CD14-positive monocyte (primary cell): ENCODE measurements around the gene NANOGP8. TPM values are rescaled to one million over a fixed set of nuclear protein-coding genes. Genes with fewer than 3 reads are reported as not detected.

Experiments
- DNase-seq, 3 donors: peaks; one replicate each; pipeline ENCODE4 v3.0.0-alpha.2; 2011 to 2022
- H2AFZ ChIP-seq: 2 replicates; pipeline ENCODE4 v1.6.0; 2012; ENCODE audit warnings: mild to moderate bottlenecking, low read depth, low read length, inconsistent platforms; ENCODE audit not compliant: insufficient read depth, poor library complexity, severe bottlenecking
- H3K27ac ChIP-seq, 2 donors: 1 replicate in 1 of 2; 2 replicates in 1 of 2; pipeline ENCODE4 v1.5.1; 2012 to 2013; ENCODE audit warnings: low read length in 2 of 2, control low read depth in 1 of 2, inconsistent platforms in 1 of 2, low read depth in 1 of 2, mild to moderate bottlenecking in 1 of 2
- H3K27me3 ChIP-seq, 2 donors: one replicate each; pipeline versions ENCODE4 v1.6.0 to v1.6.1; 2011 to 2013; ENCODE audit warnings: low read length in 2 of 2; ENCODE audit not compliant: control insufficient read depth in 2 of 2, insufficient read depth in 2 of 2
- H3K36me3 ChIP-seq, 2 donors: replicated peaks in 1 of 2; 1 replicate in 1 of 2; 2 replicates in 1 of 2; pipeline versions ENCODE4 v1.5.1 to v1.6.1; 2012 to 2013; ENCODE audit warnings: low read length in 2 of 2, control low read depth in 1 of 2, inconsistent platforms in 1 of 2, mild to moderate bottlenecking in 1 of 2; ENCODE audit not compliant: insufficient read depth in 2 of 2, control insufficient read depth in 1 of 2
- H3K4me1 ChIP-seq, 2 donors: 1 replicate in 1 of 2; 2 replicates in 1 of 2; pipeline versions ENCODE4 v1.5.1 to v1.6.1; 2012 to 2013; ENCODE audit warnings: low read length in 2 of 2, control low read depth in 1 of 2, inconsistent platforms in 1 of 2, mild to moderate bottlenecking in 1 of 2, moderate library complexity in 1 of 2; ENCODE audit not compliant: insufficient read depth in 2 of 2, control insufficient read depth in 1 of 2
- H3K4me2 ChIP-seq: replicated peaks from 2 replicates; pipeline ENCODE3; 2012; ENCODE audit warnings: low read length, moderate library complexity, mild to moderate bottlenecking; ENCODE audit not compliant: poor library complexity, severe bottlenecking; ENCODE audit errors: extremely low read depth
- H3K4me3 ChIP-seq, 3 experiments: fragments of 200-600 bp in 1 of 3; sonication (generic) in 1 of 3; replicated peaks in 1 of 3; 1 replicate in 2 of 3; 2 replicates in 1 of 3; pipeline ENCODE4 v1.5.1; 2011 to 2013; ENCODE audit warnings: low read length in 3 of 3, mild to moderate bottlenecking in 3 of 3, control low read depth in 2 of 3, low read depth in 2 of 3, inconsistent platforms in 1 of 3, moderate library complexity in 1 of 3
- H3K79me2 ChIP-seq: 2 replicates; pipeline ENCODE4 v1.6.0; 2012; ENCODE audit warnings: mild to moderate bottlenecking, control low read depth, inconsistent platforms, low read length, moderate library complexity; ENCODE audit not compliant: insufficient read depth
- H3K9ac ChIP-seq: 2 replicates; pipeline ENCODE4 v1.6.0; 2017; ENCODE audit warnings: low read length, mild to moderate bottlenecking; ENCODE audit not compliant: insufficient read depth, poor library complexity, severe bottlenecking
- H3K9me3 ChIP-seq, 2 donors: replicated peaks in 1 of 2; 1 replicate in 1 of 2; 2 replicates in 1 of 2; pipeline versions ENCODE4 v1.5.1 to v1.6.1; 2012 to 2013; ENCODE audit warnings: low read length in 2 of 2, control low read depth in 1 of 2; ENCODE audit not compliant: control insufficient read depth in 1 of 2, insufficient read depth in 1 of 2
- H4K20me1 ChIP-seq: 2 replicates; pipeline ENCODE4 v1.6.0; 2012; ENCODE audit warnings: mild to moderate bottlenecking, low read length, control low read depth, moderate library complexity; ENCODE audit not compliant: insufficient read depth
- H3K27ac Mint-ChIP-seq, 7 donors: one replicate each; pipeline ENCODE4 v1.8.0; 2020; ENCODE audit warnings: mild to moderate bottlenecking in 7 of 7, mixed read lengths in 7 of 7, moderate library complexity in 6 of 7, inconsistent platforms in 2 of 7
- H3K27me3 Mint-ChIP-seq, 3 donors: one replicate each; pipeline ENCODE4 v1.8.0; 2021 to 2022; ENCODE audit warnings: low read depth in 3 of 3, mild to moderate bottlenecking in 3 of 3, mixed read lengths in 3 of 3, moderate library complexity in 3 of 3, inconsistent platforms in 1 of 3
- H3K36me3 Mint-ChIP-seq, 2 donors: one replicate each; pipeline ENCODE4 v1.8.0; 2020; ENCODE audit warnings: mixed read lengths in 2 of 2, inconsistent platforms in 1 of 2, mild to moderate bottlenecking in 1 of 2
- H3K4me1 Mint-ChIP-seq: one replicate; pipeline ENCODE4 v1.8.0; 2020; ENCODE audit warnings: mild to moderate bottlenecking, mixed read lengths
- H3K4me3 Mint-ChIP-seq, 2 donors: one replicate each; pipeline ENCODE4 v1.8.0; 2020; ENCODE audit warnings: mild to moderate bottlenecking in 2 of 2, mixed read lengths in 2 of 2, moderate library complexity in 1 of 2
- H3K9me3 Mint-ChIP-seq, 7 donors: one replicate each; pipeline ENCODE4 v1.8.0; 2020 to 2022; ENCODE audit warnings: mixed read lengths in 7 of 7, mild to moderate bottlenecking in 6 of 7, moderate library complexity in 6 of 7, inconsistent platforms in 2 of 7
- CTCF ChIP-seq: fragments of 200-600 bp; IDR thresholded peaks from one replicate; pipeline ENCODE4 v1.8.0; 2022; ENCODE audit warnings: antibody characterized with exemption, mild to moderate bottlenecking
- WGBS: methylation state at CpG from one replicate; pipeline ENCODE4 v1.1.5; 2013; ENCODE audit warnings: missing lambda C conversion rate; ENCODE audit not compliant: insufficient coverage; 5-methylcytosine and 5-hydroxymethylcytosine counted together
- intact Hi-C, 2 donors: fragments of 100-400 bp; cut with micrococcal nuclease; formaldehyde crosslinking; loops; one replicate each; pipeline versions ENCODE4 v1.15.0 to v1.15.1; 2023
- polyA plus RNA-seq, 3 donors: library from polyadenylated mRNA; depleted of rRNA in 1 of 3; unstranded in 2 of 3; stranded (reverse) in 1 of 3; fragments of 300-500 nt in 2 of 3; fragments of >200 nt in 1 of 3; fragmentation: Illumina TruSeq in 2 of 3; gene quantifications; 1 replicate in 2 of 3; 2 replicates in 1 of 3; pipeline ENCODE4 v1.2.3, GENCODE V29; 2012 to 2021

The NANOGP8 gene
- polyA plus RNA-seq, 3 donors, result not detected

- Histone ChIP-seq H3K79me2 (no peaks in the 10 kb centered on the region), H3K9ac (no peak overlapping the region), H3K4me2 (no peak overlapping the region), H4K20me1 (no peaks in the 10 kb centered on the region), H3K4me1 (peaks cover 0 to under 1% of the 10 kb centered on the region in 2 donors), H2AFZ (peak overlapping the region; percentile 53), H3K27ac (no peak overlapping the region), H3K36me3 (no peaks in the 10 kb centered on the region), H3K9me3 (peaks cover 0 to 13% of the 10 kb centered on the region in 2 donors), H3K27me3 (no peaks in the 10 kb centered on the region), H3K4me3 (no peak overlapping the region)
- intact Hi-C loops, result loop anchor here in 1 of 2 donors (10.0 kb wide), 1 partner anchor 366 kb away; no protein-coding TSS in a partner anchor
- peaks cover 2 to 11% (median 6%) of the 10 kb centered on the region in 7 donors for H3K9me3 Mint-ChIP-seq
- DNase-seq, result peak; percentile 39 to 59 (median 54)
- no peaks in the 10 kb centered on the region for H3K36me3 Mint-ChIP-seq
- peaks cover 6% of the 10 kb centered on the region for H3K4me1 Mint-ChIP-seq
- WGBS, result 64% methylated on average over 3 of the region's 6 CpGs
- TF ChIP-seq CTCF, result peak; percentile 85
- H3K4me3 Mint-ChIP-seq, result no peak overlapping the region
- H3K27me3 Mint-ChIP-seq, result peaks cover 0 to 5% (median 1%) of the 10 kb centered on the region in 3 donors
- H3K27ac Mint-ChIP-seq, result no peak overlapping the region
These were observed 6.7 kb downstream of the NANOGP8 start for GRCh38 chr15:35078221-35078915.

- peaks cover 50 to 58% of the 10 kb centered on the region in 2 donors for H3K4me1 ChIP-seq
- Mint-ChIP-seq H3K9me3 (peaks cover 0 to 3% (median 0%) of the 10 kb centered on the region in 7 donors), H3K4me3 (peak overlapping the region; percentile 55 to 66), H3K27me3 (peaks cover 0 to 7% (median 4%) of the 10 kb centered on the region in 3 donors), H3K36me3 (no peaks in the 10 kb centered on the region), H3K4me1 (peaks cover 54% of the 10 kb centered on the region), H3K27ac (peak overlapping the region; percentile 60 to 90 (median 81))
- no peaks in the 10 kb centered on the region for H3K9me3 ChIP-seq
- no peaks in the 10 kb centered on the region for H3K27me3 ChIP-seq
- peak overlapping the region; percentile 44 for H3K9ac ChIP-seq
- peak overlapping the region; percentile 60 for H2AFZ ChIP-seq
- no peak for TF ChIP-seq CTCF
- H4K20me1 ChIP-seq, result no peaks in the 10 kb centered on the region
- H3K4me3 ChIP-seq, result peak overlapping the region in 2 of 3 experiments; percentile 15 to 65
- peak overlapping the region; percentile 68 to 76 for H3K27ac ChIP-seq
- WGBS, result 53% methylated on average over 13 of the region's 13 CpGs
- H3K79me2 ChIP-seq, result no peaks in the 10 kb centered on the region
- H3K36me3 ChIP-seq, result no peaks in the 10 kb centered on the region
- peak overlapping the region; percentile 43 for H3K4me2 ChIP-seq
- peak; percentile 18 to 61 (median 55) for DNase-seq
- intact Hi-C loops, result loop anchor here in 1 of 2 donors (10.0 kb wide), 1 partner anchor 374 kb away; no protein-coding TSS in a partner anchor
These were observed 14.0 kb downstream of the NANOGP8 start for GRCh38 chr15:35071106-35071505.
